HUDEP-2 (cell line): Measurements from ENCODE around the gene LRMDA.

Experiments used
- DNase-seq, 76 experiments: peaks; one replicate each; lab custom pipeline; 2025; ENCODE audit not compliant: unreplicated experiment in 76 of 76; lab: John Stamatoyannopoulos, UW

The LRMDA gene

GRCh38 chr10:76160446-76161300 lies 729.2 kb downstream of the LRMDA start:
- no peak for DNase-seq

- no peak for DNase-seq
Observed at GRCh38 chr10:76161301-76161582, 729.8 kb downstream of the LRMDA start.

GRCh38 chr10:76168437-76168836 lies 737.0 kb downstream of the LRMDA start:
- DNase-seq, result no peak

GRCh38 chr10:76169246-76169645 lies 737.8 kb downstream of the LRMDA start:
- no peak for DNase-seq

GRCh38 chr10:76172020-76172419 lies 740.6 kb downstream of the LRMDA start:
- no peak for DNase-seq

GRCh38 chr10:76175533-76176165 lies 744.2 kb downstream of the LRMDA start:
- DNase-seq, result no peak

GRCh38 chr10:76176166-76176550 lies 744.7 kb downstream of the LRMDA start:
- DNase-seq, result no peak

GRCh38 chr10:76177936-76178335 lies 746.5 kb downstream of the LRMDA start:
- DNase-seq, result no peak

- no peak for DNase-seq
Observed at GRCh38 chr10:76178532-76179292, 747.3 kb downstream of the LRMDA start.

- DNase-seq, result no peak
Observed at GRCh38 chr10:76179806-76180205, 748.4 kb downstream of the LRMDA start.

- DNase-seq, result no peak
Observed at GRCh38 chr10:76184647-76185046, 753.2 kb downstream of the LRMDA start.

GRCh38 chr10:76185471-76186301 lies 754.3 kb downstream of the LRMDA start:
- DNase-seq, result no peak

- no peak for DNase-seq
Observed at GRCh38 chr10:76188216-76188615, 756.8 kb downstream of the LRMDA start.

- DNase-seq, result no peak
Observed at GRCh38 chr10:76190634-76191270, 759.3 kb downstream of the LRMDA start.

GRCh38 chr10:76191336-76191735 lies 759.9 kb downstream of the LRMDA start:
- no peak for DNase-seq

GRCh38 chr10:76192151-76192550 lies 760.7 kb downstream of the LRMDA start:
- no peak for DNase-seq

GRCh38 chr10:76192694-76193320 lies 761.4 kb downstream of the LRMDA start:
- no peak for DNase-seq

GRCh38 chr10:76195654-76196390 lies 764.4 kb downstream of the LRMDA start:
- DNase-seq, result no peak

GRCh38 chr10:76197293-76197692 lies 765.9 kb downstream of the LRMDA start:
- no peak for DNase-seq
